GM12874 (cell line): ENCODE data around the gene PFKL.

Experiments used
- TF ChIP-seq, protein P1 (sequence below): IDR thresholded peaks from 2 replicates; pipeline ENCODE4 v1.5.1; 2011; ENCODE audit warnings: low read depth, mild to moderate bottlenecking, control low read depth, low read length, moderate library complexity; ENCODE audit not compliant: insufficient read depth

The PFKL gene

DNA sequence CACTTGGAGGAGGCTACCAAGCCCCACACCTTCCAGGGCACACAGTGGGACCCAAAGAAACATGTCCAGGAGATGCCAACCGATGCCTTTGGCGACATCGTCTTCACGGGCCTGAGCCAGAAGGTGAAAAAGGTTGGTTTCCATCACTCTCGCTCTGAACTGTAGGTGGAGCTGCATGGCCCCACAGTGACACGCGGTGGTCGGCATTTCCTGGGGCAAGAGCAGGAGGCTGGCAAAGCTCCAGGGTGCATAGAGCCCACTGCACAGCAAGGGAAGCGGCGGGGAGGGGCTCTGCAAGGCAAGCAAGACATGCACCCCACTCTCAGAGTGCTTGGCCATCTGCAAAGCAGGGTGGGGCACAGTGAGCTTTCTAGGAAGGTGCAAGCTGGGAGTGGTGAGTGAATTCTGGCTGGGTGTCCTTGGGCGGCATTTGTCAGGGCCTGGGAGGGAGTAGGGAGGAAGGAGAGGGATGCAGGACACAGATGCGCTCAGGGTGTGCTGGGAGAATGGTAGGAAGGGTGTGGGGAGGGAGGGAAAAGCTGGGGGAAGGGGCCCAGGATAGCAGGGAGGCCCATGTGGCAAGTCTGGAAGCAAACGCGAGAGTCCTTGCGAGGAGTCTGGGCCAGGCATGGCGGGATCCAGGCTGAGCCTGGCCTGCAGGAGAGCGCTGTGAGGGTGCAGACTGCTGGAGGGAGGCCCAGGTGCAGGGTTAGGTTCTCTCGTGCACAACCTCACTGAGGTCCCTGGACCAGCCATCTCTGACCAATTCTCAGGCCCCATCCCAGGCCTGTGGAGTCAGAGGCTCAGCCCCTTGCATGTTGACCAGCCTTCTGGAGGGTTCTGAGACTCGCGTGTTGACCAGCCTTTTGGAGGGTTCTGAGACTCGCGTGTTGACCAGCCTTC lies 64.5 kb downstream of the PFKL start:
- TF ChIP-seq, protein P1, sequence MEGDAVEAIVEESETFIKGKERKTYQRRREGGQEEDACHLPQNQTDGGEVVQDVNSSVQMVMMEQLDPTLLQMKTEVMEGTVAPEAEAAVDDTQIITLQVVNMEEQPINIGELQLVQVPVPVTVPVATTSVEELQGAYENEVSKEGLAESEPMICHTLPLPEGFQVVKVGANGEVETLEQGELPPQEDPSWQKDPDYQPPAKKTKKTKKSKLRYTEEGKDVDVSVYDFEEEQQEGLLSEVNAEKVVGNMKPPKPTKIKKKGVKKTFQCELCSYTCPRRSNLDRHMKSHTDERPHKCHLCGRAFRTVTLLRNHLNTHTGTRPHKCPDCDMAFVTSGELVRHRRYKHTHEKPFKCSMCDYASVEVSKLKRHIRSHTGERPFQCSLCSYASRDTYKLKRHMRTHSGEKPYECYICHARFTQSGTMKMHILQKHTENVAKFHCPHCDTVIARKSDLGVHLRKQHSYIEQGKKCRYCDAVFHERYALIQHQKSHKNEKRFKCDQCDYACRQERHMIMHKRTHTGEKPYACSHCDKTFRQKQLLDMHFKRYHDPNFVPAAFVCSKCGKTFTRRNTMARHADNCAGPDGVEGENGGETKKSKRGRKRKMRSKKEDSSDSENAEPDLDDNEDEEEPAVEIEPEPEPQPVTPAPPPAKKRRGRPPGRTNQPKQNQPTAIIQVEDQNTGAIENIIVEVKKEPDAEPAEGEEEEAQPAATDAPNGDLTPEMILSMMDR, result no peak

DNA sequence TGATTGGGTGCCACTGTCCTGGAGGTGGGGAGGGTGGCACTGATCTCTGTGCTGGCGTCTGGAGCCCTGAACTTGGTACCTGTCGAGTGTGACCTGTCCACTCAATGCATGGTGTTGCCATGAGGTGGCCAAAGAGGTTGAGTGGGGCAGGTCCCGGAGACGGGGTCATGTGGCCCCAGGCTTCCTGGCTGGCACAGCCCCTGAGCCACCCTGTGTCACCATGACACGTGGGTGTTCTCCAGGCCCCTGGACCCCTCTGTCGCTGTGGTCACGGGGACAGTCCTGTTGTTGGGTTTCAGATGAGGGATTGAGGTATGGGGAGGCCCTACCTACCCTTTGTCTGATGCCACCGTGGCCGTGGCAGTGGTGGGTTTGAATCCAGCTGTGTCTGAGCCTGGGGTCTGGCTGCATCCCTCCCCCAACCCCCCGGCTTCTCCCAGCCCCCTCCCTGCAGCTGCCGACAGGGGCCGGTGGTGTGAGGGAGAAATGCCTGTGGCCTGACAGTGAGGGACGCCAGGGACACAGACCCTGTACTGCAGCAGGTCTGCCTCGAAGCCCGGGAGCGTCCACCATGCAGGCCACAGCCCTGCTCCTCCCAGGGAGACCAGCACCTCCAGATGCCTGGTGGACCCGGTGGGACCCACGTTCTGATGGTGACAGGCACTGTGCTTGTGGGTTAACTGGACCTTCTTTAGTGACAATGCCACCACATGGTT lies 65.6 kb downstream of the PFKL start:
- TF ChIP-seq, protein P1, result no peak

DNA sequence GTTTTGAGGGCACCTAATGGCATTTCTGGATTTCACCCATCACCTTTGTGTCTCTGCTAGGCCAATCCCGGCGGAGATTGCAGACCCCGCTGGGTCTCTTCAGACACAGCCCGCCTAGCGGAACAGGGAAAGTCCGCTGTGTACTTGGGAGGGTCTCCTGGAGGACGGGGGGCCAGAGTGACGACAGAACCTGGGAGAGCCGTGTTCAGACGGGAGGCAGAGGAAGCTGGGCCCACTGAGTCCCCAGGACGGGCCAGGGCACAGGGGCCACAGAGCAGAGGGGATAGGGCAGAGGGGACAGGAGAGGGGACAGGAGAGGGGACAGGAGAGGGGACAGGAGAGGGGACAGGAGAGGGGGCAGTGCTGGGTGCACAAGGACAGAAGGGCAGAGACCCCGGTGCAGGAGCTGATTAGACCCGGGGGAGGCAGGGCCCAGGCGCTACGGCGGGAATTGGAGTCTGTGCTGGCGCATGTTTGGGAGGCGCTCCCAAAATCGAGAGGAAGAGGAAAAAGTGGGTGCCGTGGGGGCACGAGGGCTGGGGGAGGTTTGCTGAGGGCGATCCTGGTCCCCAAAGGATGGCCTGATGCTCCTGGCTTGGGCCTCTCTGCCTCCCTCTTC lies 66.2 kb downstream of the PFKL start:
- TF ChIP-seq, protein P1, result no peak

DNA sequence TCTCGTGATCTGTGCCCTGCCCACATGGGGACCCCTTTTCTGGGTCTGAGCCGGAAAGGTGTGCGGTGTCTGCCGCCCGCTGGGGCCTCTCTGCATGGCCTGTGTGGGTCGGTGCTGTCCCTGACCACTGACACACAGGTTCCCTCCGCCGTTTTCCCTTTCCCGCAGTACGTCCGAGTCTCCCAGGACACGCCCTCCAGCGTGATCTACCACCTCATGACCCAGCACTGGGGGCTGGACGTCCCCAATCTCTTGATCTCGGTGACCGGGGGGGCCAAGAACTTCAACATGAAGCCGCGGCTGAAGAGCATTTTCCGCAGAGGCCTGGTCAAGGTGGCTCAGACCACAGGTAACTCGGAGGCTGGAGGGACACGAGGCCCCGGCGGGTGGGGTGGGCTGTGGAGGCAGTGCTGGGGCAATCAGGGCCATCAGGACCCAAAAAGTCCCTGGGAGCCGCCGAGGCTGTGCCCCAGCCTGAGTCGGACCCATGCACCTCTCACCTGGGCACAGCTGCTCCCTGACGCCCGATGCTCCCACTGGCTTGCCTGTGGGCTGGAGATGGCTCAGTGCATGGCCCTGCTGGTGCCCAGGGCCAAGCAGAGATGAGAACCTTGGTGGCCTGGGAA lies 66.8 kb downstream of the PFKL start:
- TF ChIP-seq, protein P1, result no peak

DNA sequence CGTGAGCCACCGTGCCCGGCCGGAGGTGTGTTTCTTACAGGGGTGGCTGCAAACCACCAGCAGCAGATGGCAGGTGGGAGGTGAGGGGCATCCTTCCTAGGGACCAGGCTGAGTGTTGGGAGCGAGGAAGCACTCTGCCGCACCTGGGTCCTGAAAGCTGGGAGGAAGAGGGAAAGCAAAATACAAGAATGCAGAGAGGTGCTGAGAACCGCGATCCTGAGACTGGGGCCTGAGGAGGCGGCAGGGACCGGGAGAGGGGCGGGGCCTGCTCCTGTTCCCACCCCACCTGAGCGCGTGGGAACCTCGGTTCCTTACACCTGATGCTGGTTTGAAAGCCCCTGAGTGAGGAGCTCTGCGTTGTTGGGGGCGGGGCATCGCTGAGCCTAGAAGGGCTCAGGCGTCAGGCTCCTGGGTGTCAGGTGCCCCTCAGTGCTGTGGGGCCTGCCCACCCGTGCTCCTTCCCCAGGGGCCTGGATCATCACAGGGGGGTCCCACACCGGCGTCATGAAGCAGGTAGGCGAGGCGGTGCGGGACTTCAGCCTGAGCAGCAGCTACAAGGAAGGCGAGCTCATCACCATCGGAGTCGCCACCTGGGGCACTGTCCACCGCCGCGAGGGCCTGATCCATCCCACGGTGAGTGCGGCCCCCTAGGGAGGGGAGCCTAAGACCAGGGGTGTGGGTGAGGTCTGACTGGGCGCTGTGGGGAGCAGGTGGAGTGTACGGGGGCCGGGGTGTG lies 69.0 kb downstream of the PFKL start:
- TF ChIP-seq, protein P1, result no peak

DNA sequence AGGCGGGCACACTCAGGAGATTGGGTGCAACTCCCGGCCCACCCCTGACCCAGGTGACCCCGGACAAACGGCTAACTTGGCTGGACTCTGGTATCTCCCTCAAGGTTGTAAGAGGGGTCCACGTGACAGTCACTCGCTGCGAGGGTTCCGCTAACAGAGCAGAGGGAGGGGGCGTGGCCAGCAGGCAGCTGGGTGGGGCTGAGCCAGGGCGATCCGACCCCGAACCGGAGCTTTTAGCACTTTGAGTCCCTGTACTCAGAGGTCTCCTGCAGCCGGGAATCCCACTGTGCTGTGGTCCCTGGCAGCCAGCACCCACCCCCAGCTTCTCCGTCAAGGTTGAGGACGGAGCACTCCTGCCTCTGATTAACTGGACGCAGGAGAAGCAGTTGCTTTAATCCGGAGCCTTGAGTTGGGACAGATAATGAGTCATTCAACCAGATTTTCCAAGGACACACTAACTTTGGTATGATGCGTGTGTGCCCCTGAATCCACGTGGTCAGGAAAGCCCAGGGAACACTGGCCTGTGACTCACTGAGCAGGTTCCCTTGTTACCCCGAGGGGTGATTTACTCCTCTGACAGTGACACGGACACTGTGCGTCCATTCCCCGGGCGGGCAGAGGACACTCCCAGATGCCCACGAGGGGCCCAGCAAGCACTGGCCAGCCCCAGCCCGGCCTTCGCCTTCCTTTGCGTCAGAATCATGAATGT lies 70.3 kb downstream of the PFKL start:
- TF ChIP-seq, protein P1, result no peak
